NCI-H1436 treated with DMSO at 0.1 percent for 48 hours (cell line): ENCODE results near the gene MAP1A.
"Not testable (repeated sequence)": the region's sequence is repeated elsewhere in the genome, so short reads cannot be mapped to it uniquely, and the experiment has no call there.

Source experiments
- DNase-seq: peaks from one replicate; lab custom pipeline; 2025; lab: John Stamatoyannopoulos, UW

MAP1A gene

GRCh38 chr15:43529587-43530345 lies 12.4 kb downstream of the MAP1A start:
- no peak for DNase-seq

GRCh38 chr15:43531018-43531670 lies 13.7 kb downstream of the MAP1A start:
- no peak for DNase-seq

GRCh38 chr15:43532826-43533225 lies 15.4 kb downstream of the MAP1A start:
- not testable (repeated sequence) for DNase-seq

- DNase-seq: no peak
Observed at GRCh38 chr15:43534897-43535296, 17.5 kb downstream of the MAP1A start.

- DNase-seq: no peak
Observed at GRCh38 chr15:43538091-43538490, 20.7 kb downstream of the MAP1A start.

- no peak for DNase-seq
Observed at GRCh38 chr15:43541785-43542184, 24.4 kb downstream of the MAP1A start.

GRCh38 chr15:43544266-43544665 lies 26.9 kb downstream of the MAP1A start:
- no peak for DNase-seq

- no peak for DNase-seq
Observed at GRCh38 chr15:43545426-43545825, 28.0 kb downstream of the MAP1A start.

- DNase-seq: no peak
Observed at GRCh38 chr15:43547539-43547938, 30.1 kb downstream of the MAP1A start.

- no peak for DNase-seq
Observed at GRCh38 chr15:43550527-43551363, 33.3 kb downstream of the MAP1A start.

- no peak for DNase-seq
Observed at GRCh38 chr15:43552256-43552655, 34.8 kb downstream of the MAP1A start.

GRCh38 chr15:43552986-43553385 lies 35.6 kb downstream of the MAP1A start:
- no peak for DNase-seq

GRCh38 chr15:43562753-43563152 lies 45.3 kb downstream of the MAP1A start:
- DNase-seq: not testable (repeated sequence)

- not testable (repeated sequence) for DNase-seq
Observed at GRCh38 chr15:43563793-43564192, 46.4 kb downstream of the MAP1A start.

- DNase-seq: not testable (repeated sequence)
Observed at GRCh38 chr15:43566615-43567014, 49.2 kb downstream of the MAP1A start.

- DNase-seq: not testable (repeated sequence)
Observed at GRCh38 chr15:43574607-43575006, 57.2 kb downstream of the MAP1A start.
